Fibroblast of peridontal ligament (primary cell): ENCODE measurements around the gene FBXL5.

ENCODE experiments used
- DNase-seq: peaks from one replicate; pipeline ENCODE4 v3.0.0-alpha.2; 2010; ENCODE audit errors: extremely low read depth

Gene FBXL5

GRCh38 chr4:15676039-15676438 lies 20.9 kb upstream of the FBXL5 start:
- DNase-seq: no peak

DNA sequence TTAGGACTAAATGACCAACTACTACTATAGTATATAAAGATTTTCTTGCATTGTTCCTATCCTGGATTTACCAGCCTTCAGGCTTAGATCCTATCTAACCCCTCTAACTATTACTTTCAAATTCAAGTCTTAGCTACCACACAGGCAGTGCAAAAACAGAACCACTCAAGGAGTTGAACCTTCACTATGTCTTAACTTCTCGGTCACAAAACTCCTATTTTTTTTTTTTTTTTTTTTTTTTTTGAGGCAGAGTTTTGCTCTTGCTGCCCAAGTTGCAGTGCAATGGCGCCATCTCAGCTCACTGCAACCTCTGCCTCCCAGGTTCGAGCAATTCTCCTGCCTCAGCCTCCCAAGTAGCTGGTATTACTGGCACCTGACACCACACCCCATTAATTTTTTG lies 20.2 kb upstream of the FBXL5 start:
- DNase-seq: no peak

DNA sequence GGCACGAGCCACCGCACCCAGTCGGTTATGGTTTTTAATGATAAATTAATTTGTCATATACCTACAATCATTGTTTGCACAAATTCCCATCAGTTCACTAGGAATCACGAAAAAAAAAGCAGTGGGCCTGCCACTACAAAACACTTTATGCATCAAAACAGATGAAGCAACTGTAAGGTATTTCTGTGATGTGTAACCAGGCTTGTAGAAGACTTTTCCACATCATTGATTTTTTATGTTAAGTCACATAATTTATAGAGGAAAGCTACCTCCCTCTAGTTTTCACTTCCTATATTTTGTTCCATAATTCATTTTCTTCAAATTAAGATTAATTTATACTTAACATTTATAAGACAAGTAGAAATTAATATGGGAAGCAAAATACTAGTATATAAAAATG lies 19.8 kb upstream of the FBXL5 start:
- DNase-seq: no peak

DNA sequence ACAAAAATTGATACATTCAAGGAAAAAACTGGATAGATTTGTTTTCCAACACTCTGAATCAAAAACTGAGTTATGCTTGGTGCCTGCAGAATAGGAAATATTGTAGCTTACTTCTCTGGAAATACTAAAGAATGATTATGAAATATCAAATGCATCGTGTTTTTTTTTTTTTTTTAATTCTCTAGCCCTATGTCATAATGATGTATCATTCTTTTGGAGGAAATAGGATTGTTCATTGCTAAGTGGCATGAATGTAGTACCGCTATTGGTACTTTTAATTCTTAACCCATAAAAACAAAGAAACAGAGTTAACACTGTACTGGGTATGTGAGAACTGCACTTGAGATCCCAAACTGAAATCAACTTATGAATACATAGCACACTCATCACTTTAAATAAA lies 18.9 kb upstream of the FBXL5 start:
- DNase-seq: no peak

DNA sequence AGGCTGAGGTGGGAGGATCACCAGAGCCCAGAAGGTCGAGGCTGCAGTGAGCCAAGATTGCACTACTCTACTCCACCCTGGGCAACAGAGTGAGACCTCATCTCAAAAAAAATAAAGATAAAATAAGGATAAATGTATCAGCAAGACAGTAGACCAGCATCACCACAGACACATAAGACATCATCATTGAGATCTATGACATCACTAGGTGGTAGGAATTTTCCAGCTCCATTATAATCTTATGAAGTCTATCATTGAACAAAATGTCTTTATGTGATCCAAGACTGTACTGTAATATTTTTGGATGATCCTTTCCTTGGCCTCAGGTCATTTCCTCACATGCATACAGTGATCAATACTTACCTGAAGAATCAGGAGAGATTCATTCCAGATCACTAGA lies 18.2 kb upstream of the FBXL5 start:
- no peak for DNase-seq

GRCh38 chr4:15672101-15672500 lies 16.9 kb upstream of the FBXL5 start:
- DNase-seq: no peak

- no peak for DNase-seq
Observed at GRCh38 chr4:15670576-15670975, 15.4 kb upstream of the FBXL5 start.

DNA sequence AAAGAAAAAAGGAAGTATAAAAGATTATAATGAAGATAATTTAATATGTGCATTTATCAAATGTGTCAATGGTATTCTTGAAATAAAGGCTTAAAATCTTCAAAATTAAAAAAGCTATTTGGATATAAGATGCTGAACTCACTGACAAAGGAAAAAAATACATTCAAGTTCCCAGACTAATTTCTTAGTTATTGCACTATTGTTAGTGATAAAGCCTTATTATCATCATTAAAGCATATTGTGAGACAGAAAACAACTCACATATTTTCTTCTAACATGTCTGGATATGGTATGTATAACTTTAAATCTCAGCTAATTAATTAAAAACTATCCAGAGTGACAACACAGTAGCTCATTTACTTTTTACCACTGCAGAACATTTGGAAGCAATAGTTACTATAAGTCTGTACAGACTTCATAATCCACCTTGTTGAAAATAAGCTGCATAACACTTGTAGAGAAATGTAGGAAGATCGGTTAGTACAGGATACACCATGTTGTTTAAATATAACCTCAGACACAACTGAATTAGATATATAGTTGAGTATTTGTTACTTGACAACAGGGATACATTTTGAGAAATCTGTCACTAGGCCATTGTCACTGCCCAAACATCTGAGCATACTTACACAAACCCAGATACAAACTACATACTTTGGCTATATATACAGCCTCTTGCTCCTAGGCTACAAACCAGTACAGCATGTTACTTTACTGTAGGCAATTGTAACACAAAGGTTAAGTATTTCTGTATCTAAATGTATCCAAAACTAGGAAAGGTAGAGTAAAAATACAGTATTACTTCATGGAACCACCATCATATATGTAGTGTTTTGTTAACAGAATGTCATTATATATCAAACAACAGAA lies 13.6 kb upstream of the FBXL5 start:
- no peak for DNase-seq

DNA sequence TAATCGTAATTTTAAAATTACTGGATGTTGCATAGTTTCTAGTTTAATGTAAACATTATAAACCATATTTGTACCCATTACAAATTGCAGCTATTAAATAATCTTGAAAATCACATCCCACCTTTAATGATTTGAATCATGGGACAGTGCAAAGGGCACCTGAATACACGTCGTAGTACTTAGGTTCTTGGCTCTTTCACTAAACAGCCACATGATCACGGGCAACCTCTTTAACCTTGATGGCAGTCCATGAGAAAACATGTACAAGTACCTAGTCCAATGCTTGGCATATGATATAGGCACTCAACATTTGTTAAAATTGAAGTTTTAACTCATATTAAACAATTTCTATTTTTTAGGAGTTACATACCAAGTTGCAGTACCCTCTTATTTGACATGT lies 11.8 kb upstream of the FBXL5 start:
- DNase-seq: no peak

DNA sequence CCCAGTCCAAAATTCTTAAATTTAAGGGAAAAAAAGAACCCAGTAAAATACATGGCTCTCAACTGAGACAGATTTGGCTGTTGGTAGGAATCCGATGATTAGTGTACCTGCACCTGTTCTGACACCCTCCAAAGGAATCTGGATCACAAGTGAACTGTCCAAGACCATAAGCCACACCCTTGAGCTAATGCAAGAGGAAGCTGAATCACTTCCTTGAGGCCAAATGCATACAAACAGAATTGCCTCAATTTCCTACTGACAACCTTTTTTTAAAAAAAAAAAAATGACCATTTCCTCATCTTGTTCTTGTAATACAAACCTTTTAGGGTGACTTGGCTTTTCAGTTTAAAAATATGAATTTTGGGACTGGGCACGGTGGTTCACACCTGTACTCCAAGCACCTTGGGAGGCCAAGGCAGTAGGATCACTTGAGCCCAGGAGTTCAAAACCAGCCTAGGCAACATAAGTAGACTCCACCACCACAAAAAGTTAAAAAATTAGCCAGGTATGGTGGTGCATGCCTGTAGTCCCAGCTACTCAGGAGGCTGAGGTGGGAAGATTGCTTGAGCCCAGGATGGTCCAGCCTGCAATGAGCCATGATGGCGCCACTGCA lies 10.7 kb upstream of the FBXL5 start:
- no peak for DNase-seq

DNA sequence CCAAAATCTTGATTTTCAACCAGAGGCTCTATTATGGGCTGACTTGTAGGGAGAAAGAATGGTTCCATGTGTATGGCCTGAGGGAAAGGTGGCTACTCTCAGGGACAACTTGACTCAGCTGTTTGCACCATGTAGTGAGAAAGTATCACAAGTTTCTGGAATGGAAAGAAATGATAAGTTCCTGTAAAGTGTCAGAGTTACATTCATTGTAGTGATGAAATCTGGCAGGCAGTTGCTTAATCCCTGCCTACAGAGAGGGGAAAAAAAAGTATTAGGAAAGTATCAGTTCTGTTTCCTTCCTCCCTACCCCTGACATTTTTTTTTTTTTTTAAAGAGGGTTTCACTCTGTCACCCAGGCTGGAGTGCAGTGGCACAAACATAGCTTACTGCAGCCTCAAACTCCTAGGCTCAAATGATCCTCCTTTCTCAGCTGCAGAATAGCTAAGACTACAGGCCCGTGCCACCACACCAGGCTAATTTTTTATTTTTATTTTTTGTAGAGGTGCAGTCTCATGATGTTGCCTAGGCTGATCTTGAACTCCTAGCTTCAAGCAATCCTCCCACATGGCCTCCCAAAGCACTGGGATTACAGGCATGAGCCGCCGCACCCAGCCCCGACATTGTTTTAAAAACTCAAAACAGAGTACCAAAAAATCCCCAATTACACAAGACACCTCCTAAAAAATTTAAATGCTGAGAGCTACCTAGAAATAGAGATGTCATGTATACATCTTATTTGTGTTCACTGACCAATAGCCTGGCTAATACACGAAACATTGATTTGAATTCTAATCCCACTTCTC lies 4.8 kb upstream of the FBXL5 start:
- DNase-seq: peak; percentile 75

GRCh38 chr4:15658781-15659180 lies 3.6 kb upstream of the FBXL5 start:
- DNase-seq: no peak

DNA sequence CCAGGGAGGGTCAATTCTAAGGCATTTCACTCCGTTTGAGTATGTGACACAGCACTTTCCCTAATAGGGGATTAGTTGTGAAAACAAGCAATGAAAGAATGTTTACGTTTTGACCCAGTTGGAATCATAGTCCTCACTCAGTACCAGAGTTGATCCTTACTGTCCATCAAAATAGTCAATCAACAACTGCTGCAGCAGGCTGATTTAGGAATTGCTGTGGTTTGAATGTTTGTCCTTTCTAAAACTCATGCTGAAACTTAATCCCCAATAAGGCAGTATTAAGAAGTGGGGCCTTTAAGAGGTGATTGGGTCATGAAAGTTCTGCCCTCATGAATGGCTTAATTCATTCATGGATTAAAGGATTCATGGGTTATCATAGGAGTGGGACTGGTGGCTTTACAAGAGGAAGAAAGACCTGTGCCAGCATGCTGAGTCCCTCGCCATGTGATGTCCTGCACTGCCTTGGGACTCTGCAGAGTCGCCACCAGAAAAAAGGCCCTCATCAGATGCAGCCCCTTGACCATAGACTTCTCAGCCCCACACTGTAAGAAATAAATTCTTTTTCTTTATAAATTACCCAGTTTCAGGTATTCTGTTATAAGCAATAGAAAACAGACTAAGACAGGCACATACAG lies 3.1 kb upstream of the FBXL5 start:
- DNase-seq: no peak

GRCh38 chr4:15657366-15657765 lies 2.2 kb upstream of the FBXL5 start:
- DNase-seq: peak; percentile 42

DNA sequence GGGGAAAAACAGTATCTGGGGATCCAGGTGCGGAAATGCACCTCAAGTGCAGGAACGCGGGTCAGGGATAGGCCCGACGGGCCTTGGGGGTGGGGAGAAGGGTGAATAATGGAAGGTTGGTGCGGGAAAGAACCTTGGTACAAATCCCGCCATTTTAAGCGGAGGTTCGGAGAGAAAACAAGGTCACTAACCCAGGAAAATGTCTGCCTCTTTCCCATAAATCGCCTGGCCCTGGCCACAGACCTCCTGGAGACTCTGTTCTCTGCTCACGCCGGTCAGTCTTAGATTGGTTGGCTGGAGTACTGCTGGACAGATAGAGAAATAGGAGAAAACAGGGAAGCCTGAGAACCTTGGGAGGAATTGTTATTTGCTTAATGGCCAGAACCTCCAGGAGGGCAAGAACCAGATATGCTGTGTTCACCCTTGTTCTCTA lies 897 bp upstream of the FBXL5 start:
- no peak for DNase-seq

DNA sequence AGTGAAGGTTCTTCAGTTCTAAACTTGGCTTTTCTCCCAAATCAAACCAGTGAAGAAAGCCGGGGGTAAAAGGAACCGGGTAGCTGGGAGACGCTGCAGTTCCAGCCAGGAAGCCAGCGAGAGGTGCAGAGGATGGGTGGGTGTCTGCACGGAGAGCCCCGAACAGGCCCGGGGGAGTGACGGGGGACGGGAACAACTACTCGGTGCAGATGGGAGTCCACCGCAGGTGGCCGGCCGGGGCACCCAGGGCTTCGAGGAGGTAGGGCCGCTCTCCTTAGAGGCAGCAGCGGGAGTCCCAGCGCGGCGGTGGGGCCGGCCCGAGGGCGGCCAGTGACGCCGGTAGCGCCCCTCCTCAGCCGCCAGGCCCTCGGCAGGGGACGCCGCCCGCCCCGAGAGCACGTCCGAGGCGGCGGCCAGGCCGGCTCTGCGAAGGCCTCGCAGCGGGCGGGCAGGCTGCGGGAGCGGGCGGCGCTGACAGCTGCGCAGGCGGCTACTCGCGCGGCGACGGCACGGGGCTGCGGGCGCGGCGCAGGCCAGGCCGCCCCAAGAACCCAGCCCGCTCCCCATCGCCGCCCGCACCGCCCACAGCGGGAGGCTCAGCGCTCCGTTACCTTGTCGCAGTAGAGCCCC lies 449 bp downstream of the FBXL5 start:
- no peak for DNase-seq

GRCh38 chr4:15653864-15654592 lies 1.1 kb downstream of the FBXL5 start:
- peak; percentile 65 for DNase-seq

- DNase-seq: no peak
Observed at GRCh38 chr4:15653420-15653819, 1.7 kb downstream of the FBXL5 start.

- DNase-seq: peak; percentile 44
Observed at GRCh38 chr4:15652841-15653240, 2.3 kb downstream of the FBXL5 start.

GRCh38 chr4:15652191-15652590 lies 3.0 kb downstream of the FBXL5 start:
- peak; percentile 44 for DNase-seq

GRCh38 chr4:15651676-15652075 lies 3.5 kb downstream of the FBXL5 start:
- DNase-seq: peak; percentile 43
